HEK293T (cell line): ENCODE data around the gene FAM120A.

Source experiments
- BHLHE40 ChIP-seq: fragments of 450-650 bp; IDR thresholded peaks from 2 replicates; pipeline ENCODE4 v1.6.1; 2016; ENCODE audit warnings: mild to moderate bottlenecking, moderate library complexity, borderline replicate concordance
- ELF4 ChIP-seq: fragments of 450-650 bp; IDR thresholded peaks from 2 replicates; pipeline ENCODE4 v1.6.1; 2017; ENCODE audit warnings: antibody characterized with exemption
- FOXA1 ChIP-seq: fragments of 450-650 bp; IDR thresholded peaks from 2 replicates; pipeline ENCODE4 v1.6.1; 2016; ENCODE audit warnings: mild to moderate bottlenecking
- FOXK2 ChIP-seq: fragments of 450-650 bp; IDR thresholded peaks from 2 replicates; pipeline ENCODE4 v1.6.1; 2016; ENCODE audit warnings: mild to moderate bottlenecking
- FOXM1 ChIP-seq: fragments of 450-650 bp; IDR thresholded peaks from 2 replicates; pipeline ENCODE4 v1.6.1; 2017; ENCODE audit warnings: mild to moderate bottlenecking, borderline replicate concordance
- LEF1 ChIP-seq: fragments of 450-650 bp; IDR thresholded peaks from 2 replicates; pipeline ENCODE4 v1.6.1; 2017; ENCODE audit warnings: mild to moderate bottlenecking, borderline replicate concordance
- NFRKB ChIP-seq: fragments of 450-650 bp; IDR thresholded peaks from 2 replicates; pipeline ENCODE4 v1.6.1; 2016; ENCODE audit warnings: mild to moderate bottlenecking, moderate library complexity
- SP1 ChIP-seq: fragments of 450-650 bp; IDR thresholded peaks from 2 replicates; pipeline ENCODE4 v1.6.1; 2017
- TARDBP ChIP-seq: fragments of 450-650 bp; IDR thresholded peaks from 2 replicates; pipeline ENCODE4 v1.6.1; 2016
- ZNF384 ChIP-seq: fragments of 450-650 bp; IDR thresholded peaks from 2 replicates; pipeline ENCODE4 v1.6.1; 2016

GRCh38 chr9:93572221-93572620 is 120.7 kb downstream of the FAM120A start:
- TF ChIP-seq FOXM1 (no peak), FOXK2 (no peak), TARDBP (no peak), ZNF384 (no peak), FOXA1 (no peak), LEF1 (no peak), SP1 (no peak), ELF4 (no peak), BHLHE40 (no peak), NFRKB (no peak)
